SIG-M5 (cell line): ENCODE measurements around the gene PKIG.
"Not testable (repeated sequence)": the region's sequence is repeated elsewhere in the genome, so short reads cannot be mapped to it uniquely, and the experiment has no call there.

Experiments
- DNase-seq: peaks from one replicate; lab custom pipeline; 2025; lab: John Stamatoyannopoulos, UW

Gene PKIG

DNA sequence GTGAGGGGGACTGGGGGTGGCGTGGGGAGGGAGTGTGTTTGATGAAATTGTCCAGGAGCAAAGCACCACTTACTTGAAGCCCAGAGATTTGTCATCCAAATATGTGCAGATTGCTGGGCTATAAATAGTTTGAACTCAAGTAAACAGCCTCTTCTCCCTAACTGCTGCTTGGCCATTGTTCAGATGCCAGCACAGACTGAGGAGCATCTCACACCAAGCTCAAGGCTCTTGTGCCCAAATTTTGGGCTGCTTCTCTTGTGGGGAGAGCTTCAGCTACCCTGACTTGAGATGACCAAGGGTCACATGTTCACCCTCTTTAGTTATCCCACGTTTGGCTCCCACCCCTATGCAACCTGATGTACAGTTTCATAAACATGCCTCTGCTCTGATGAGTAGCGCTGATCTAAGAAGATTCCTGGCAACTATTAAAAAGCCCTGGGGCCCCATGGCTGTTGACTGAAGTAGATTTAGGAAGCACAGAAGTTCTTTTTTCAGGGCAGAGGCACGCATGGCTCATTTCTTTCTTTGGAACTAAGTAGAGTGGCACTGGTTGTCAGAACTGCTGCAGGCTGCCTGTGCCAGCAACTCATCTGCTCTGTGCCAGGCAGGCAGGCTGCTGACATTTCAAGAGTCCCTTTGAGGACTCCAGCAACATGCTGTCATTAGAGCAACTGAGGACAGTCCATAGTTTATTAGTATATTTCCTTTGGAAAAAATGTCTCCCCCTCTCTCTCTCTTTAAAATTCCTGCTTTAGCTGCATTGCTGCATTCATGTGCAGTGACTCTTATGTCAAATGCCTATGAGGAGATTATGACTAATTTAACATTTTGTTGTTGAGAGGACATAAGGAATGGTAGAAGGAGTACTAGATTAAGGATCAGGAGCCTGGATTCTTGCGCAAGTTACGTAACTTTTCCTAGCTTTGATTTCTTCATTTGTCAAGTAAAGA lies 9.6 kb upstream of the PKIG start:
- DNase-seq, result no peak

DNA sequence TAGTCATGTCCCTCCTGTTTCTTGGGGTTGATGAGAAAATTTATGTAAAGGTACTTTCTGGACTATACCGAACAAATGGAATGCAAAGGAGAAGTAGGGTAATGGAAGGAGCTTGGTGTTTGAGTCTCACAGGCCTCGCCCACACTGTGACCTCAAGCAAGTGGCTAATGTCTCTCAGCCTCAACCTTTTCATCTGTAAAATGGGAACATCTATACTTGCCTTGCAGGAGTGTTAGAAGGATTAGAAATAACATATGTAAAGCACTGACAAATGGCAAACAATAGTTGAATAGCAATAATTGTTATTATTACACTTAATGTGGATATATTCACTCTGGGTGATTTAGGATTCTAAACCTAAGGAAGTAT lies 8.9 kb upstream of the PKIG start:
- no peak for DNase-seq

- DNase-seq, result no peak
These were observed 8.0 kb upstream of the PKIG start for GRCh38 chr20:44574372-44574771.

- DNase-seq, result no peak
These were observed 6.1 kb upstream of the PKIG start for GRCh38 chr20:44576297-44576696.

DNA sequence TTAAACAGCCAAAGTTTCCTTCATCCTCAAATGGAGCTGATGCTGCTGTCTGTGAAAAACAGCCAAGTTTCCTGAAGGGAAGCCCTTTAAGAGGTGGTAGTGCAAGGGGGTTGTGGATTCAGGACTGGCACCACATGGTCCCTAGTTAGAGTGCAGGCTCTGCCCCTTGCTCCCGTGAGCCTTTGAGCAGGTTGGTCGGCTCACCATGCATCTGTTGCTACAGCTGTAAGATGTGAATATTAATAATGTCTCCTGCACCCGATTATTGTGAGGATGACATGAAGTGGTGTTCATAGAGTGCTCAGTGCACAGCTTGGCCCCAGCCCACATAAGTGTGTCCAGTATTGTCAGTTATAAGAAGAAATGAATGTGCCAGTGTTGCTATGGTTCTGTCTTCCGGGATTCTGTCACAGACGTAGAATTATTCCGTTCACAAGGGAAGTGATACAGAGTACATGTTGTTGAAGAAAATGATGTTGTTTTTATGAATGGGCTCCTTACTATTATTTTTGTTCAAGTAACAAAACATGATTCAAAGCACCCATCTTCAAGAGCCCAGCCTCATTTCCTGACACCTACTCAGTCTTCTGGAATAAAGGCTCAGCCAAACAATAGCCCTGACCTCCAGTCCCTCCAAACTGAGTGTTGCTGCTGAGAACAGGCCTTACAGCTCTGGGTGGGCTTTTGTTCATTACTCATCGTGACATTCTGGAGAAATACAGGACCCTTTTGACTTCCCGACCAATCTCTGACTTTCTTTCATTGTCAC lies 2.9 kb upstream of the PKIG start:
- no peak for DNase-seq

DNA sequence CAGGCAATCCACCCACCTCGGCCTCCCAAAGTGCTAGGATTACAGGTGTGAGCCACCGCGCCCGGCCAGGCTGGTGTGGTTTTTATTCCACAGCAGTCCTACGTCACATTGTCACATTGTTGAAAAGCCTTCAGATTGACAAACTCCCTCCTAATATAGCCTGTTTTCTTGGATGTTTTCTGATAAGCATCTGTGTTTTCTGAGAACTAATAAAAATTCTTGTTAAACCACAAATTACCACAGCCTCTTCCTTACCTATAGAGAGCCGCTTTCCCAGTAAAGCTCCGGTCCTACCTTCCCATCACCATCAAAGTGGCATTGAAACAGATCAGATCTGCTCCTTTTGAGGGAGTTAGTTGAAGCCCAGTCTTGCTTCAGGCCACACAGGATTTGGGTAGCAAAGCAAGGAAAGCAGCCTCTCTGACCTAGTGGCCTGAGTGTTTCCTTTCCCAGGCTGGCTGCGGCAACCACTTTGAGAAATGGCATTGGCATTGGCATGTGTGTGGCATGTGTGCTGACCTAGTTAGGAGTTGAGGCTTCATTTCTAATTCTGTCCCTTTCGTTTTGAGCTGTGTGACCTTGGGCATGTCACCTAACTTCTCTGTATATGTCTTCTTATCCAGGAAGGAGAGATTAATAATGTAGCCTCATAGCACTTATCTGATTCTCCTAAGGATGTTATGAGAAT lies 1.7 kb upstream of the PKIG start:
- DNase-seq, result no peak

DNA sequence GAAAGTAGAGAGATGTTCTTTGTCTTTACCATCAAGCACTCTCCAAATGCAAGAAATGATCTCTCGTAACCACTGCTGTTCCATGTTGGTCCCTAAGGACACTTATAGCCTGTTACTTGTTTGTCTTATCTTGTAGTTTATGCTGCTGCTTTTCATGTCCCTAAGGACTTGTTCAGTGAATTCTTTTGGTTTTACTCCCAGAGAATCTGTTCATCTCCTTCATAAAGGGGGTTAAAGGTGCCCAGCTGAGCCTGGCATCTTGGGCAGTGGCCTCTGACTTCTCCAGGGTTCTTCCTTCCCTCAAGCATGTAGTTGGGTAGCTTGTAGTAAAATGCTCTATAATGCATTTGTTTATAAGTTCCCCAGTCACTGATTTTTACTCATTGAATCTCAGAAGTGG lies 864 bp upstream of the PKIG start:
- no peak for DNase-seq

DNA sequence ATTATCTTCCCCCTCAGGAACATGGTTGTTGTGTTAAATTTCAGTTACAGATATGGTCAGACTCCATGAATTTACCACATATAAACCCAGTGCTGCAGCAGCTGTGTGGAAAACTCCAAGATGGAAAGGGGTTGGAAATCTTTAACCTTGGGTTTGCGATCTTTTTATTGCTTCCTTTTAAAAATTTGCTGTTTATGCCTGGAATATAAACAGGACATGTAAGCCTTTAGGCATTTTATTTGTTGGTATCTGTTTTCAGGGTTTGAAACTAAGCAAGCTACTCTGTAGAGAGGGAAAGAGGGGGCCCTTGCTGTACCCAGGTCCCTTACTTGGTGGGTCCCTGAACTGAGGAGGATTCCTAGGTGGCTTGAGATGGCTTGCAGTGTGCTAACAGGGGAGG lies 778 bp downstream of the PKIG start:
- no peak for DNase-seq

DNA sequence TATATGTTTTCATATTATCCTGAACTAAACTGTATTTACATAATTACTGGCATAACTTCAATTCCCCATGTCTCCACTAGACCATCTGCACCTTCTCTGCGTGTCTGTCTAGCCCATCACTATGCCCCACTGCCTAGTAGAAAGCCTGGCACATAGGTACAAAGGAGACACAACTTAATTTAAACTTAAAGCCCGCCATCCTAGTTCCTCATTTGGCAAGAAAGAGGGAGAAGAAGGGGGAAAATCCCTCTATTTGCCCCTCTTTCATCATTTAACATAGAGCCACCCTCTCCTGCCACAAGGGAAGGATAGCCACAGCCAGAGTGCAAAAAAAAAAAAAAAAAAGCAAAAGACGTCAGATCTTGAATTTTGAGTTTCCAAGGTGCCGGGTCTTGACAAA lies 1.8 kb downstream of the PKIG start:
- DNase-seq, result no peak

GRCh38 chr20:44585057-44585963 lies 2.9 kb downstream of the PKIG start:
- no peak for DNase-seq

- DNase-seq, result no peak
These were observed 4.0 kb downstream of the PKIG start for GRCh38 chr20:44586289-44586911.

DNA sequence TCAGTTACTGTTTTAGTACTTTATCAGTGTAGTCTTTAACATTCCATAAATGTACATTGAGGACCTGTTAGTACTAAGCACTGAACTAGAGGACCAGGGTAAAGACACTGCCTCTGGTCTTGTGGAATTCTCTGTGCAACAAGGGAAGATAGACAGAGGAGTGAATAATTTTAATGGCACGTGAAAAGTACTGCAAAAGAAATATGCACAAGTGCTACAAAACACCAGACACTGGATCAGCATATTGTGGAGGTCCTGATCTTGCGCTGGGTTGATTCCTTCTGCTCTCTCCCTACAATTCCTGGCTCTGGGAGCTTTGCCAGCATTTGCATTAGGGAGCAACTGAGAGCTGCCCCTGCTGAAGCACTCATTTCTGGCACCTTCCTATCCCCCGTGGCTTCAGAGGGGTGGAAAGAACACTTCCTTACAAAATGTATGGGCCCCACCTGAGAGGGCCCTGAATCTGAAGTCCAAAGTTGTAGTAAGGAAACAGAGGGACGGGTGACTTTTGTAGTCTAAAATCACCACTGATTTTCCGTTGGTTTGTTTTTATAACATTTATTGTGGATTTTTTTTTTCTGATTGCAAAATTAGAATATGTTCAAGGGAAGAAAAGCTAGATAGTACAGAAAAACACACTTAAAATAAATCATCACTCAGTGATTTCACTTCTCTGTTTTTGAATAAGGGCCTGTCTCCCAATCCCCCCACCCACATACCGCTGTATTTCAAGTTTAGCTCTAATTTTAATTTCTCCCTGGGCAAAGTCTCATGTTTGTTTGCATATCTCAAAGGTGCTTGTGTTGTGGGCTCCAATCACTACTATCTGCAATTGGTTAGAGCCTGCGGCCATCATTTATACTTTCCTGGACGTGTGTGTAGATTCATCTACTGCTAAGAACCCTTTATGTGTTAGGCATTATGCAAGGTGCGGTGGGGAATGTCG lies 4.9 kb downstream of the PKIG start:
- DNase-seq, result no peak

GRCh38 chr20:44588321-44588720 lies 5.9 kb downstream of the PKIG start:
- DNase-seq, result not testable (repeated sequence)

DNA sequence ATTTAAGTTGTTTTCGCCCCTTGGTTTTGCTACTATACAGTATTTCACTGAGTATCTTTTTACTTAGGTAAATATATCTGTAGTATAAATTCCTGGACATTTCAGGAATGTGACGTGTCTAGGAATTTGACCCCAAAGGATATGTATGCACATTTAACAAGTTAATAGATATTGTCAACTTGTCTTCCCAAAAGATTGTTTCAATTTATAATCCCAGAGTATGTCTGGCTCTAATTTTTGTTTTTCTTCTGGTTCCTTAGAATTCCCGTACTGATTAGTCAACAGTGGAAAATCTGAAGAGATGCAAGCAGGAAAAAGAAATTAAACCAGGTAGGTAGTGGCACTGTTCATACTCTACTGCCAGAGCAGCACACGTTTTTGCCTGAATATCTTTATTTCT lies 7.2 kb downstream of the PKIG start:
- no peak for DNase-seq

DNA sequence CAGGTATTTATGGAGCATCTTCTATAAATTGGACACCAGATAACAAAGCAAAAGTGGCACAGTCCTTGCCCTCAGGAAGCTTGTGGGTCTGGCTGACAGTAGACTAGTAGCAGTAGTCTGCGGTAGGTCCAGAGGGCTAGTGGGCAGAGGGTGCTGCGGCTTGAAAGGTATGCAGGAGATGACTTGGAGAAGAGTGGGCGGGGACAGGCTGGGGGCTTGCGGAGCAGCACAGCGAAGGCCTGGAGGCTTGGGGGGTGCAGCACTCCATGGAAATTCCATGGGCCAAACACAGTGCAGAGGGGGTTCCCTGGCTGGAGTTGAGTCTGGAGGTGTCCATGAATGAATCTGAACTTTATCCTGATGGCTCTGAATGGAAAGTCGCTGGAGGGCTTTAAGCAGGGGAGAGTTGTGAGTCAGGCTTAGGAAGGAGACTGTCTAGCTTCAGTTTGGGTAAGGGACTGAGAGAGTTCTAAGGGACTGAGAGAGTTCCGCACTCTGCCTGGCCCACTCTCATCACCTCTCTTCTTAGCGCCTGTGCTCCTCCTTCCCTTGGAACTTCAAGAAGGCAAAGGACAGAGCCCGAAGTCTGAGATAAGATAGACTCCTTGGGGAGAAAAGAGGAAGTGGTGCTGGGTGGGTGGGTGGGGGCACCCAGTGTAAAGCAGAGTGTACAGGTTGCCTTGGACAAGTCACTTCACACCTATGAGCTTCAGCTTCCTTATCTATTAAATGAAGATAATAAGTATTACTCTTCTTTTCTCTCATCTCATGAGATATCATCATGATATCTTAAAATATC lies 8.8 kb downstream of the PKIG start:
- DNase-seq, result no peak

- DNase-seq, result no peak
These were observed 10.0 kb downstream of the PKIG start for GRCh38 chr20:44592366-44592765.

DNA sequence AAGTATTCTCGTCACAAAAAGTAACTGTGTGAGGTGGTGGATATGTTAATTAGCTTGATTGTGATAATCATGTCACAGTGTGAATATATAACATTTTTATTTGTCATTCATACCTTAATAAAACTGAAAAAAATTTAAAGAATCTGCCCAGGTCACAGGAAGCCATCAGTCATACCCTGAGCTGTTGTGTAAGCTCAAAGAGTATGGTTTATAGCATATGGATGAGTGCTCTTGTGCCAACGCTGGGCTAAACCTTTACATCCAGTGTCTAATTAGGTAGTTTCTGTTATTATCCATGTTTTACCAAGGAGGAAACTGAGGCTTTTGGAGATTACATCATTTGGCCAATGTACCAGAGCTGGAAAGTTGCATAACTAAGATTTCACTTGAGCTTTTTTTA lies 11.4 kb downstream of the PKIG start:
- no peak for DNase-seq

GRCh38 chr20:44594730-44595129 lies 12.4 kb downstream of the PKIG start:
- DNase-seq, result no peak

- no peak for DNase-seq
These were observed 13.6 kb downstream of the PKIG start for GRCh38 chr20:44596010-44596409.
